Measurements from ENCODE around the gene DUSP22.

Gene DUSP22

GRCh38 chr6:297571-298232 lies 5.4 kb downstream of the DUSP22 start:
- FAIRE-seq = no peak

- FAIRE-seq = no peak
These were observed 6.2 kb downstream of the DUSP22 start for GRCh38 chr6:298233-299103.

- no peak for FAIRE-seq
These were observed 7.1 kb downstream of the DUSP22 start for GRCh38 chr6:299104-299980.

GRCh38 chr6:300026-300425 lies 7.7 kb downstream of the DUSP22 start:
- no peak for FAIRE-seq

GRCh38 chr6:300494-301198 lies 8.4 kb downstream of the DUSP22 start:
- FAIRE-seq = no peak

- FAIRE-seq = no peak
These were observed 9.2 kb downstream of the DUSP22 start for GRCh38 chr6:301526-301925.

- no peak for FAIRE-seq
These were observed 9.8 kb downstream of the DUSP22 start for GRCh38 chr6:301929-302705.

- no peak for FAIRE-seq
These were observed 10.5 kb downstream of the DUSP22 start for GRCh38 chr6:302760-303159.

- FAIRE-seq = no peak
These were observed 11.0 kb downstream of the DUSP22 start for GRCh38 chr6:303263-303662.

GRCh38 chr6:303948-304558 lies 11.8 kb downstream of the DUSP22 start:
- FAIRE-seq = no peak

GRCh38 chr6:304833-305370 lies 12.6 kb downstream of the DUSP22 start:
- no peak for FAIRE-seq

GRCh38 chr6:305371-306206 lies 13.3 kb downstream of the DUSP22 start:
- no peak for FAIRE-seq

- no peak for FAIRE-seq
These were observed 14.4 kb downstream of the DUSP22 start for GRCh38 chr6:306641-307061.

GRCh38 chr6:307065-307814 lies 15.0 kb downstream of the DUSP22 start:
- no peak for FAIRE-seq

GRCh38 chr6:307874-308273 lies 15.6 kb downstream of the DUSP22 start:
- FAIRE-seq = no peak

- no peak for FAIRE-seq
These were observed 16.0 kb downstream of the DUSP22 start for GRCh38 chr6:308307-308706.

GRCh38 chr6:308768-309167 lies 16.5 kb downstream of the DUSP22 start:
- FAIRE-seq = no peak

- FAIRE-seq = no peak
These were observed 17.7 kb downstream of the DUSP22 start for GRCh38 chr6:309947-310346.

GRCh38 chr6:310671-311070 lies 18.4 kb downstream of the DUSP22 start:
- no peak for FAIRE-seq
